ENCODE results near the gene ADGRL3.
"Not testable (repeated sequence)": the region's sequence is repeated elsewhere in the genome, so short reads cannot be mapped to it uniquely, and the experiment has no call there.

The ADGRL3 gene

GRCh38 chr4:61374447-61374891 lies 174.3 kb downstream of the ADGRL3 start:
- peak; percentile 69 for DNase-seq (ENCODE audit: low read depth, low spot score)
- in situ Hi-C loops (cut with HindIII; ENCODE audit: low sequenced_read_pairs): no loop called here
- no peak for TF ChIP-seq CTCF (IDR thresholded peaks at IDR 0.05; ENCODE audit: low read depth, low read length)

GRCh38 chr4:61375301-61375700 lies 175.2 kb downstream of the ADGRL3 start:
- TF ChIP-seq CTCF (IDR thresholded peaks at IDR 0.05; ENCODE audit: low read depth, low read length): no peak
- in situ Hi-C loops (cut with HindIII; ENCODE audit: low sequenced_read_pairs): no loop called here
- DNase-seq (ENCODE audit: low read depth, low spot score): peak; percentile 7
- no peak overlapping the region for H3K4me3 ChIP-seq (ENCODE audit: low read depth, low read length)

More at GRCh38 chr4:61374447-61374891, 174.3 kb downstream of the ADGRL3 start:
- no peak overlapping the region for H3K4me3 ChIP-seq (ENCODE audit: low read depth, low read length)

- no peak overlapping the region for H3K4me3 ChIP-seq (ENCODE audit: low read depth, low read length)
- DNase-seq (ENCODE audit: low read depth, low spot score): no peak
- no peak for TF ChIP-seq CTCF (IDR thresholded peaks at IDR 0.05; ENCODE audit: low read depth, low read length)
- in situ Hi-C loops (cut with HindIII; ENCODE audit: low sequenced_read_pairs): no loop called here
Observed at GRCh38 chr4:61376301-61376700, 176.2 kb downstream of the ADGRL3 start.

- no peak overlapping the region for H3K4me3 ChIP-seq (ENCODE audit: low read depth, low read length)
- DNase-seq (ENCODE audit: low read depth, low spot score): no peak
- in situ Hi-C loops (cut with HindIII; ENCODE audit: low sequenced_read_pairs): no loop called here
- no peak for TF ChIP-seq CTCF (IDR thresholded peaks at IDR 0.05; ENCODE audit: low read depth, low read length)
Observed at GRCh38 chr4:61379406-61379805, 179.3 kb downstream of the ADGRL3 start.

- in situ Hi-C loops (cut with HindIII; ENCODE audit: low sequenced_read_pairs): no loop called here
- no peak for DNase-seq (ENCODE audit: low read depth, low spot score)
Observed at GRCh38 chr4:61380865-61381264, 180.7 kb downstream of the ADGRL3 start.

GRCh38 chr4:61385256-61385655 lies 185.1 kb downstream of the ADGRL3 start:
- in situ Hi-C loops (cut with HindIII; ENCODE audit: low sequenced_read_pairs): no loop called here
- no peak for DNase-seq (ENCODE audit: low read depth, low spot score)
- TF ChIP-seq CTCF (IDR thresholded peaks at IDR 0.05; ENCODE audit: low read depth, low read length): no peak
- H3K4me3 ChIP-seq (ENCODE audit: low read depth, low read length): no peak overlapping the region

More at GRCh38 chr4:61380865-61381264, 180.7 kb downstream of the ADGRL3 start:
- no peak overlapping the region for H3K4me3 ChIP-seq (ENCODE audit: low read depth, low read length)
- TF ChIP-seq CTCF (IDR thresholded peaks at IDR 0.05; ENCODE audit: low read depth, low read length): no peak

GRCh38 chr4:61387372-61387771 lies 187.2 kb downstream of the ADGRL3 start:
- in situ Hi-C loops (cut with HindIII; ENCODE audit: low sequenced_read_pairs): not testable (repeated sequence)

More at GRCh38 chr4:61387372-61387771, 187.2 kb downstream of the ADGRL3 start:
- DNase-seq (ENCODE audit: low read depth, low spot score); H3K4me3 ChIP-seq (ENCODE audit: low read depth, low read length): not testable (repeated sequence)
